Measurements from ENCODE around the gene TFEB. TPM values are rescaled to one million over a fixed set of nuclear protein-coding genes. Genes with fewer than 3 reads are reported as not detected.

Gene TFEB
- total RNA-seq, 1 donor = 5.1 TPM

- Histone ChIP-seq H3K9me3 (ENCODE audit: low read depth, low read length) (no peaks in the 10 kb centered on the region), H3K27ac (ENCODE audit: low read depth, low read length) (no peak overlapping the region), H3K27me3 (ENCODE audit: insufficient read depth, low read length) (peaks cover 12% of the 10 kb centered on the region), H3K4me2 (ENCODE audit: insufficient read depth, low read length) (no peak overlapping the region), H3K79me2 (ENCODE audit: insufficient read depth, low read length) (no peaks in the 10 kb centered on the region), H3K4me1 (ENCODE audit: insufficient read depth, low read length) (no peaks in the 10 kb centered on the region), H4K20me1 (ENCODE audit: insufficient read depth, low read length) (no peaks in the 10 kb centered on the region), H3K4me3 (ENCODE audit: insufficient read depth, low read length) (no peak overlapping the region), H2AFZ (ENCODE audit: low read length) (no peak overlapping the region), H3K36me3 (ENCODE audit: insufficient read depth, low read length) (no peaks in the 10 kb centered on the region)
- no peak for DNase-seq (ENCODE audit: insufficient read length, low spot score, missing footprints)
- no peak for TF ChIP-seq CTCF (IDR thresholded peaks at IDR 0.05; ENCODE audit: extremely low read depth, low read depth, low read length)
Measured at GRCh38 chr6:41668968-41669367, 66.4 kb downstream of the TFEB start.

- H2AFZ ChIP-seq (ENCODE audit: low read length) = no peak overlapping the region
- H3K9me3 ChIP-seq (ENCODE audit: low read depth, low read length) = no peaks in the 10 kb centered on the region
- H3K27ac ChIP-seq (ENCODE audit: low read depth, low read length) = no peak overlapping the region
- peaks cover 15% of the 10 kb centered on the region for H3K27me3 ChIP-seq (ENCODE audit: insufficient read depth, low read length)
- no peak for DNase-seq (ENCODE audit: insufficient read length, low spot score, missing footprints)
- no peaks in the 10 kb centered on the region for H4K20me1 ChIP-seq (ENCODE audit: insufficient read depth, low read length)
- H3K36me3 ChIP-seq (ENCODE audit: insufficient read depth, low read length) = no peaks in the 10 kb centered on the region
- no peaks in the 10 kb centered on the region for H3K4me1 ChIP-seq (ENCODE audit: insufficient read depth, low read length)
- H3K79me2 ChIP-seq (ENCODE audit: insufficient read depth, low read length) = no peaks in the 10 kb centered on the region
- no peak overlapping the region for H3K4me2 ChIP-seq (ENCODE audit: insufficient read depth, low read length)
- TF ChIP-seq CTCF (IDR thresholded peaks at IDR 0.05; ENCODE audit: extremely low read depth, low read depth, low read length) = no peak
- H3K4me3 ChIP-seq (ENCODE audit: insufficient read depth, low read length) = no peak overlapping the region
Measured at GRCh38 chr6:41667195-41667594, 68.2 kb downstream of the TFEB start.

- no peak for TF ChIP-seq CTCF (IDR thresholded peaks at IDR 0.05; ENCODE audit: extremely low read depth, low read depth, low read length)
- H3K36me3 ChIP-seq (ENCODE audit: insufficient read depth, low read length) = no peaks in the 10 kb centered on the region
- H3K4me1 ChIP-seq (ENCODE audit: insufficient read depth, low read length) = no peaks in the 10 kb centered on the region
- H3K4me3 ChIP-seq (ENCODE audit: insufficient read depth, low read length) = no peak overlapping the region
- peaks cover 20% of the 10 kb centered on the region for H3K27me3 ChIP-seq (ENCODE audit: insufficient read depth, low read length)
- H3K79me2 ChIP-seq (ENCODE audit: insufficient read depth, low read length) = no peaks in the 10 kb centered on the region
- no peaks in the 10 kb centered on the region for H3K9me3 ChIP-seq (ENCODE audit: low read depth, low read length)
- H3K4me2 ChIP-seq (ENCODE audit: insufficient read depth, low read length) = no peak overlapping the region
- no peak overlapping the region for H2AFZ ChIP-seq (ENCODE audit: low read length)
- no peak overlapping the region for H3K27ac ChIP-seq (ENCODE audit: low read depth, low read length)
- H4K20me1 ChIP-seq (ENCODE audit: insufficient read depth, low read length) = no peaks in the 10 kb centered on the region
- DNase-seq (ENCODE audit: insufficient read length, low spot score, missing footprints) = no peak
Measured at GRCh38 chr6:41664271-41664670, 71.1 kb downstream of the TFEB start.

GRCh38 chr6:41663568-41663967 lies 71.8 kb downstream of the TFEB start:
- Histone ChIP-seq H3K79me2 (ENCODE audit: insufficient read depth, low read length) (no peaks in the 10 kb centered on the region), H3K9me3 (ENCODE audit: low read depth, low read length) (no peaks in the 10 kb centered on the region), H3K27me3 (ENCODE audit: insufficient read depth, low read length) (peaks cover 25% of the 10 kb centered on the region), H4K20me1 (ENCODE audit: insufficient read depth, low read length) (no peaks in the 10 kb centered on the region), H3K4me2 (ENCODE audit: insufficient read depth, low read length) (no peak overlapping the region), H3K36me3 (ENCODE audit: insufficient read depth, low read length) (no peaks in the 10 kb centered on the region), H3K4me1 (ENCODE audit: insufficient read depth, low read length) (no peaks in the 10 kb centered on the region), H2AFZ (ENCODE audit: low read length) (no peak overlapping the region), H3K27ac (ENCODE audit: low read depth, low read length) (no peak overlapping the region), H3K4me3 (ENCODE audit: insufficient read depth, low read length) (no peak overlapping the region)
- DNase-seq (ENCODE audit: insufficient read length, low spot score, missing footprints) = peak; percentile 60
- no peak for TF ChIP-seq CTCF (IDR thresholded peaks at IDR 0.05; ENCODE audit: extremely low read depth, low read depth, low read length)

Data from osteoblast (primary cell).